Occipital lobe (tissue), 2 donors: ENCODE results near the gene FAIM2. TPM values are rescaled to one million over a fixed set of nuclear protein-coding genes. Genes with fewer than 3 reads are reported as not detected.

ENCODE experiments used
- DNase-seq: peaks from one replicate; lab custom pipeline; 2025; lab: John Stamatoyannopoulos, UW
- total RNA-seq: library from RNA; depleted of rRNA; stranded (reverse); fragments of >200 nt; gene quantifications from one replicate; pipeline ENCODE4 v1.2.3, GENCODE V29; 2014

Gene FAIM2
- total RNA-seq, 1 donor from 2014 or later = 22.3 TPM

DNA sequence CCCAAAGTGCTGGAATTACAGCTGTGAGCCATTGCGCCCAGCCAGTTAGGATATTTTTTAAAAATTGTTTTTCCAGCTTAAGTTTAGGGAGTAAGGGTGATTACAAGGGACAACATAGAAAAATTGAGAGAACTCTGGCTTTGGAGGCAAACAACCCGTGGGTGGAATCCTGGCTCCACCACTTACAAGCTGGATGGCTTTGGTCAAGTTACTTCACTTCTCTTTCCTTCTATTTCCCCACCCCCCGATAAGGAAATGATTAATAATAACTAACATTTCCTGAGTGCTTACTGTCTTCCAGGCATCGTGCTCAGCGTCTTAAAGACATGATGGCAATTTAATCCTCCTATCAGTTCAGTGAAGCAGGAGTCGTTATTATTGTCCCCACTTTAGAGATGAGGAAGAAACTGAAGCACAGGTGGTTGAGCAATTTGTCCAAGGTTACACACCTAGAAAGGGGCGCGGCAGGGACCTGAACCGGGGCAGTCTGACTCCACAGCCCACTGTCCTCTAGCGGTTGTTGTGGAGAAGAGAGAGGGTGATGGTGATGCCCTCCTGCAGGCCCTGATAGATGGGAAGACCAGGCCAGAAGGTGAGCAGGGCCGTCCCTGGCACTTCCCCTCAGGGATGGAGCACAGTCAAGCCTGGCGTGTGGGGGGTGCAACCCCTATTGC, 16.7 kb upstream of the FAIM2 start:
- no peak for DNase-seq

DNA sequence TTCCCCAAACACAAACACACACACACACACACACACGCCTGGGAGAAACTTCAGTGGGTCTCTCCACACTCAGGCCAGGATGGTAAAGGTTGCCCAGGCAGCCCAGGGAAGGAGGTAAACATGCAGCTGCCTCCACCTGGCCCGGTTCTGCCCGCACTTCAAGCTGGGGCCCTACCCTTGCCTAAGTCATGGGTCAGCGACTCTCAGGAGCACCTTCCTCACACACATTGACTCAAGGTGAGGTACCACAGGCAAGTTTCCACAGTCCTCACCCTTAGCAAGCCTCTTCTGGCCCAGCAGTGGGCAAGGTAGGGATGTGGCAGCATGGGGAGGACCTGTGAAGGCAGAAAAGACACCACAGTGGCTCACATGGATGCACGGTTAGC, 14.1 kb upstream of the FAIM2 start:
- DNase-seq = no peak

DNA sequence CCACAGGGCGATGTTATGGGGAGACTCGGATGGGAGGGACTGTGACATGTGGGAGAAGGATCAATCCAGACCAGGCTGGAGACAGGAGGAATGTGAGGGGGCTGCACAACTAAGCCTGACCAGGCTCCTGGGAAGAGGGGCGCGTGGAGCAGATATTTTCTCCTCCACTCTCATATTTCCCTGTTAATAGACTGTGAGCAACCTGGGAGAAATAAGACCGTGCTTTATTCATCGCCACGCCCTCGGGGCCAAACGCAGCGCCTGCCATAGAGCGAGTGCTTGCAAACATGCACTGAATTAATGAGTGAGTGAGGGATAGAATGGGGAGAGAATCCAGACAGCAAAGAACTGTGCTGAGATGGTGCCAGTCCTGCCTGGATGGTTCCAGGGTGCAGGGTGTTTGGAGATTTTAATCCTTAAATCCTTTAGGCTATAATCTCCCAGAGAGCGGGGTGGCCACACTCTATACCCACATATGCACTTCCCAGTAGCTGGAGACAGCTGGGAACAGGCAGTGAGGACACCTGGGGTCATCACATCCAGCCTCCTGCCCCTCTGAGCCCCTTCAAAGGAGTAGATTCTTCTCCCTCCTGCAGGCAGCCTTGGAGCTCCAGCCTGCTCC, 13.6 kb upstream of the FAIM2 start:
- DNase-seq = no peak

DNA sequence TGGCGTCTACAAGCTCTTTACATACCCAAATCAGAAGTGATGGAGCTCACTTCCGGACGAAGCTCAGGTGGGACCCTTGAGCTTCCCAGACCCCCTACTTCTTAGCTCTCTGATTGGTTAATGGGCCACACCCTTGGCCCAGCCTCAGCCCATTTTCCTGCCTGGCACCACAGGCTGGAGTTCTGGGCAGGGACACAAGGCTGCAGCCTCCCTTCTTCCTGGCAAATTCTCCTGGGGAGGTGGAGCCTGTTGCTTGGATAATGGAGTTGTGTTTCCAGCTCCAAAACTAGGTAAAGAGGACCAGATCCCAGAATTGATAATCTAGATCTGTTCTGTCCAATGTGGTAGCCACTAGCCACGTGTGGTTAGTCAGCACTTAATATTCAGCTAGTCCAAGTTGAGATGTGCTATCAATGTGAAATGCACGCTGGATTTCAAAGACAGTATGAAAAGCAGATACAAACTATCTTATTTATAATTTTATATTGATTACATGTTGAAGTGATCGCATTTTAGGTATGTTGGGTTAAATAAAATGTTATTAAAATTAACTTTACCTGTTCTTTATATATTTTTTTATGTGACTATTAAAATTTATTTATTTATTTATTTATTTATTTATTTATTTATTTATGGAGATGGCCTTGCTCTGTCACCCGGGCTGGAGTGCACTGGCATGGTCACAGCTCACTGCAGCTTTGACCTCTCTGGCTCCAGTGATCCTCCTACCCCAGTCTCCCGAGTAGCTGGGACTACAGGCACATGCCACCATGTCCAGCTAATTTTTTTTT, 12.6 kb upstream of the FAIM2 start:
- no peak for DNase-seq

DNA sequence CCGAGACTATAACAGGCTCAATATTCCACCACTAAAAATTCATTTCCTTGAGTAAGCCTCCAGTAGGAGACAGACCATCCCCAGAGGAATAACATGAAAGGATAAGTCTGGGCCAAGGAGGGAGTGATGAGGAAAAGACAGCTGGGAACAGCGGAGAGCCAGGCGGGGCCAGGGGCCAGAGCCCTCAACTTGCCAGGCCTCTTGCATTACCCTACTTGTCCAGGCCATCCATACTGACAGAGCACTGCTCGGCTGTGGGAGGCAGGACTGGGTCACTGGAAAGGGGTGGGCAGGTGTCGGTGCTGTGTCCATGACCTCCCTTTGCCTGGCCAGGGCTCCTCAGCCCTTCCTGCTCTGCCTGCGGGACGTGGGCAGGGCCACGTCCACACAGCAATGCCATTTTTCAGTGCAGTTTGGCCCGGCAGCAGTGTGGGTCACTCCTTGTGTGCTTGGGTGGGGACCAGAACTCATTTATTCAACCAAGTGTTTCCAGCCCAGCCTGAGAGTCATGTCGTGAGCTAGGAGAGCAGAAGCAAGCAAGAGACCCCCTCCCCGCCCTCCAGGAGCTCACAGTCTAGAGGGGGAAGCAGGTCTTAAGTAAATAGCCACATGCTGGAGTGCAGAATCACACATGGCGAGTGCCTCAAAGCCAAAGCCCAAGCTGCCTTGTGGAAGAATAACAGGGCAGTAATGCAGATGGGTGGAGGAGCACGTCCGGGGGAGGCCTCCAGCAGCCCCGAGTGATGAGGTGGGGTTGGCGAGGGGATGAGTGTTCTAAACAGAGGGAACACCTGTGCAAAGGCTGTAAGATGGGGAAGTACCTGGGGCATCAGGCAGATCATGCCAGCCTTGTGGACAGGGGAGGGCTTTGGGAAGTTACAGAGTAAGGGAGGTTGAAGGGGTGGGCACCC, 8.9 kb upstream of the FAIM2 start:
- no peak for DNase-seq

DNA sequence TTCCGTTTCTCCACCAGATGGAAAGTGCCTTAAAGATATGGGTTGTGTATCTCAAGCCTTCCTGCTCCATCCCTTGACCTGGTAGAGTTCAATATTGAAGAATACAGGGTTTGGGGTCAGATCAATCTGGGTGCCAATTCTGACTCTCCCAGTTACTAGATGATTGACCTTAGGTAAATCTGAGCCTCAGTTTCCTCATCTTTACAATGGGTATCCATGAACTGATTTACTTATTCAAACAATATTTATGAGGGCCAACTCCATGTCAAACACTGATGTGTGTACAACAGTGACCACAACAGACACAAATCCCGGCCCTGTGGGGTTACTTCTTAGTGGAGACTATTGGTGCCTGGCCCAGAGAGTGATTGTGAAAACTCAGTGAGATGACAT, 7.5 kb upstream of the FAIM2 start:
- DNase-seq = no peak

DNA sequence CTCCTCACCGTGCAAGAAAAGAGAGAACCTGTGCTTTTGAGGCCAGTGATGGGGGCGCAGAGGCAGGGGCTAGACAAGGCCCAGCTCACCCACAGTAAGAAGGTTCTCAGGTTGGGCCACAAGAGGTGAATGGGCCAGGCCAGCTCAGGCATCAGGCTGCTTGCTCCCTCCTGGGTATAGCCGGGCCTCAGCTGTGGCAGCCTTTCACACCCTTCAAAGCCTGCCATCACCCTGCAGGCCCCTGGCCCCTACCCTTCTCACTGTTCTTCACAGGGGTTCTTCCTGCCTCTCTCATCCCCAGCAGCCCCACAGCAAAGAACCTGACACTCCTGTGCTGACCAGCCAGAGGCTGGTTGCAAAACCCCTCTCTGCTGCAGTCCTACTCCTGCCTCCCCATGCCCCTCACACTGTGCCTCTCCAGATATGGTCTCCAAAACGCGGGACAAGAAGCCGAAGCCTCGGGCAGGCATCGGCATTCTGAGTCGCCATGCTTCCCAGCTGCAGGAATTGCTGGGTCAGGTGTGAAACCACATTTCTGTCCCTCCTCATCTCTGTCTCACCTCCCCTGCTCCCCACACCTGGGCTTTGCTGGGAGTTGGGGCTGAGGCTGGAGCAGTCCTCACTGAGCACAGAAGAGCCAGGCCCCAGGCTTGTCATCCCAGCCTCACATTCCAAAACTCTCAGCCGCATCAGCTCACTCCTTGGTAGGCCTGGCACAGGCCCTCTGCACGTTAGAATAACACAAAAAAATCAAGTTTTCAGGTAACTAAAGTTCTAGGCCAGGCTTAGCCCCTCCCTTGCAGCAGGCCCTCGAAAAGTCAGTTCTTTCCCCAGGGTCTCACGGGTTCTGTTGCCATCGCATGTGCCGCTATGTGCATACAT, 6.9 kb upstream of the FAIM2 start:
- no peak for DNase-seq

DNA sequence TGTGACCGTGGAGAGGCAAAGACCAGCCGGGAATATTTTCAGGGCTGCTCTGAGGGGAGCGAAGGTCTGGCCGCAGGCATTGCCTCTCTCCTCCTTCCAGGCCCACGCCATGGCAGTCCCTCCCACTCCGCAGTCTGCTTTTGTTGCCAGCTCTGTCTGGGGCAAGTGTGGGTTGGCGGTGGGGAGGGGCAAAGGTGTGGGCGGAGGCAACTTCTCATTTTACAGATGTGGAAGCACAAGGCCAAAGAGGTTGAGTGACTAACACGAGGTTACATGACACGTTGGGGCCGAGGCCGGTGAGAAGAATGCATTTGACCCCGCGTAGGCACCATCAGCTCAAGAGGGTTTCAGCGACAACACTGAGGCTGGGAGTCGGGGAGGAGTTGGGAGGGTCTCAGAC, 6.1 kb upstream of the FAIM2 start:
- DNase-seq = no peak

DNA sequence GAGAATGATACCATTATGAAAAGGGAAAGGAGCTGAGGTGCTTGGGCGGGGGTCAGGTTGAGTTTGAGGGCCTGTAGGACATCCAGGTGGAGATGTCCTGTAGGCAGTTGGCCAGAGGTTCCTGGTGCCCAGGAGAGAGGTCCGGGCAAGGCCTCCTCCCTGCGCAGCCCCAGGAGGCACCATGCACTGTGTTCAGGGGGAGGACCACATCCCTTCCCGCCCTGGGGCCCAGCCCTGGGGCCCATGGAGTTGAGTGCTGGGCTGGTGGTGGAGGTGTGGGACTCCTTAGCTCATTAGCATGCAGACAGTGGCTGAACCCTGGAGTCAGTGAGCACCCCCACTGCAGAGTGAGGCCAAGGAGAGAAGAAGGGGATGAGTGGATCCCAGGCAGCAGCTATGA, 5.7 kb upstream of the FAIM2 start:
- DNase-seq = no peak

DNA sequence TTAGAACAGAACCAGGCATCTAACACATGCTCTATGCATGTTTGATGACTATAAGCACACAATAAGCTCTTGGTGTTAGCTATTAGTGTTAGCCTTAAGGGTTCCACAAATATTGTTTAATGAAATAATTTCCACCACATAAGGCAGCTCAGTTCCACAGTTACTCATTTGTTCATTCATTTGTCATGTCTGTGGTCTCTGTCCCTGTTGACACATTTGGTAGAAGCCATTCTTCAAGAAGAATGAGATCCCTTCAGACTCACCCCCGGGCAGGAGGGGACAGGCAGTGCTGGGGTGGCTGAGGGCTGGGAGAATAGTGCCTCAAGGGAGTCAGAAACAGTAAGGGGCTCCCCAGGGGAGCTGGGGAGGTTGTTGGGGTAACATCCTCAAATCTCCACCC, 3.7 kb upstream of the FAIM2 start:
- no peak for DNase-seq

DNA sequence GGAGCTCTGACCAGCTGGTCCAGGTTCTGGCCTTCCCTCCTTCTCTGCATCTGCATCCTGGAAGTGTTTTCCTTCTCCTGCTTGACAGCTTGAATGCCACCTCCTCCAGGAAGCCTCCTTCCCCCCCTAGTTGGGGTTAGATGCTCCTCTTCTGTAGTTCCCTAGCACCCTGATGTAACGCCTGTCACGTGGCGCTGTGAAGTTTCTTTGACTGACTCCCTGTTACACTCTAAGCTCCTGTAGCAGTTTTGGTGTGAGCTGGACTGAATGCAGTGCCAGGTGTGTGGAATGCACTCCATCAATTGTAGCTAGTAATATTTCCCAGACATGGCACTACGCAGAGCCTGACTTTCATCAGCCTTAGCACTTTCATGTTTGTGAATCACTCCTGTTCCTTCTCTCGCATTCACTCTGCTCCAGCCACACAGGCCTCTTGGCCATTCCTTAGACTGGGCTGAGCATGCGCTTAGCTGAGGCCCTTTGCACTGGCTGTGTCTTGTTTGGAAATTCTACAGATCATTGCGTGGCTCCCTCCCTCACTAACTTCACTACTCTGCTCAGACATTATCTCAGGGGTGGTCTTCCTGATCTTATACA, 2.1 kb upstream of the FAIM2 start:
- DNase-seq = no peak

DNA sequence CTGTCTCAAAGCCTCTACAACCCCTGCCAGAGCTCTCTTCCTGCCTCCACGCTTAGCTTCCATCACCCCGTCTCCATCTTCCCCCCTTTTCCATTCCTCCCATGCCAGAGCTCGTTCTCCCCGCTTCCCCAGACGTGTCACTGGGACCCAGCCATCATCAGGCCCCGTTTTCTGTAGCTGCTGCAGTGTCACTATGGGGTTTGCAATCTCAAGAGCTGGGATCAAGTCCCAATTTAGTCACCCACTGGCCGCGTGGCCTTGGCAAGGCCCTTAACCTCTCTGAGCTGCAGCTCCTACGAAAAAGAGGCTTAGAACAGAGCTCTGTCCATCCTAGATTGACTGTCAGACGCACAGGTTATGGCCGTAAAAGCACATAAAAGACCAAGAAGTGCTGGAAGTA, 901 bp upstream of the FAIM2 start:
- DNase-seq = no peak

DNA sequence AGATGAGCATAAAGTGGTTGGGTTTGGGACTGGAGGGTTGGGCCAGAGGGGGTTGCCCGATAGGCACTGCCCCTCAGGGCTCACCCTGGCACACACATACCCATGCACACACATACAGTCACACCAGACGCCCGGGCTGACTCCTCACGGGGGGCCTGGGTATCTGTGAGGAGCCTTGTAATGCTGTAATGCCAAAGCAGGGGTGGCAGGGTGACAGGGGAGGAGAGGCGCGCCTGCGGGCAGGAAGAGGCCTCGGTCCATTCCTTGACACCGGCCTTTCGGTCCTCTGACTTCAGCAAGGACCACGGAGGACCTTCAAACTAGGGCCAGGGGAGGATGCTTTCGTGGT, 375 bp downstream of the FAIM2 start:
- no peak for DNase-seq

DNA sequence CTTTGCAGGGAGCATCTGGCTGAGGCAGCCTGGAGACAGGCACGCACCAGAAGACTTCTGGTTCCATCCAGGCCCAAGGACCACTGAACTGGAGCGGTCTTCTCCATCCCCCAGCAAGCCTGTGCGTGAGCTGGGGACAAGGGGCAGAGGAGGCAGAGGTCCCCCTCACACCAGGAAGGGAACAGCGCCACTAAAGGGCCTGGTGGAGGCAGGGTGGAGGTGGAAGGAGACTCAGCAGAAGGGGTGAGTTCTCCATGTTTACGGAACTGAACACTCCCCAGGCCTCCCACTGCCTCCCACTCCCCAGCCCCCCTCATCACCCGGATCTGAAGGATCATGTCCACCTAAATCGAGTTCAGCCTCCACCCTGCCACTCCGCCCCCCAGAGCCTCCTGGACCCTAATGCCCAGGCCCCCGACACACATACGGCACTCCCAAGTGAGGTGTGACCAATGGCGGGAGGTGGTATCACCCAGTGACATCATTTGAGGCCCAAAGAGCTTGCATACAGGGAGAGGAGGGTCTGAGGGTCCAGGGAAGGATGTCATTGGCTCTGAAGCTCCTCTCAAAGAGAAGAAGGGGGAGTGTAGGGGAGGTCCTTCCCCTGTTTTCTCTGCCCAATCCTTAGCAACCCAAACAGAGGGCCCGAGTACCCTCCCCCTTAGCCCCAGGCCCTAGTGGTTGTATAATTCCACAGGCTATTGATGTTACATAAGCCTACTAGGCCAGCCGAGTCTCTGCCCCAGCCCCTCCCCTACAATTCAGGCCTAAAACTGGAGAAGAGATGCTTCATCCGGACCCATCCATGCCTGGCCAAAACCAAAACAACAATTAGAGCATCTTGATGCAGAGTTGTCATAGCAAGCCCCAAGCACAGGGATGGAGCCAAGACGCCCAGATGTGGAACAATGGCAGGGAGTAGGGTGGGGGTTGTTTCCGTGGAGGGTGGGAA, 1.0 kb downstream of the FAIM2 start:
- DNase-seq = peak; percentile 36

DNA sequence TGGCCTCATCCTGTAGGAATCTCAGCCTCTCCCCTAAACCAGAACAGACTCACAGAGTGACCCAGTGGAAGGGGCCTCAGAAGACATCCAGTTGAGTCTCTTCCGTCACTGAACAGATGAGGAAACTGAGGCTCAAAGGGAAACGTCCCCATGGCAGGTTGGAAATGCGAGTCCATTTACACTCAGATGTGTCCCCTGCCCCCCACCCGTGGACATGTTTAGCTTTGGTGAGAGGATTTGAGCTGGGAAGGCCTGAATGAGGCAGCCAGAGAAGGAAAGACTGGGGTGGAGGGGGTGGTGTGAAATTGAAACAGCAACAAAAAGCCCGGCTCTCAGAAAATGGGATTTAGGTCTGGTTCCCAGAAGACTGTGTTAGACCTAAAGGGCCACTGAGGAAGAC, 1.7 kb downstream of the FAIM2 start:
- no peak for DNase-seq

DNA sequence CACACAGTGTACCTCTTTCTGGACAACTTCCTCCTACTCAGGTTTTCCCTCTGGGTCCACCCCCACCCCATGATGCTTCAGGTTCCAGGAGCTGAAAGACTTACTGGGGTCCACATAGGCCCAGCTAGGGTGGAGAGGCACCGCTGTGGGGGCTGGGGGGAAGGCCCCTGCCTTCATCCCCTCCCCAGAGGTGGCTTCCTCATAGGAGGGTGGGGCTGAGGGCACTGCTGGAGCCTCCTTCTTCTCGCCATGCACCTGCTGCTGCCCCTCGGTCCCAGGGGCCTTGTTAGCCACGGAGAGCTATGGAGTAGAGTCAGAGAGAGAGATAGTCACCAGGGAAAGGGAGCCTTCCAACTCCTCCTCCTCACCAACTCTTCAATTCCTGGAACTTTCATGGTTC, 2.7 kb downstream of the FAIM2 start:
- DNase-seq = no peak

DNA sequence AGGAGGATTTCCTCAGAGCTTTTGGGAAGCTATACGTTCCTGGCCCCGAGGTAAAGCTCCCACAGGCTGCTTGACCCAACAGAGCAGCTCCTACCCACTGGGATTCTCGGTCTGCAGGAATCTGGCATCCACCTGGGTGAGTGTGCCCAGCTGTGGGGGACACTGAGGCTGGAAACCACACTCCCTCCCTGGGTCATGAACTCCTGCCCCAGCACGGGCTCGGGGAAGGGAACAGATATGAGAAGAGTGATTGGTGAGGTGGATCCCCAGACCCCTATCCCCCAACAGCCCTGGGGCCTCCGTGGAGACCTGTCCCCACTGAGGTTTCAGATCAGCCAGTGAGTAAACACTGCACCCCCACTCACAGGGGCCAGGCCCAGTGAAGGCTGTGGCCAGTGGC, 3.3 kb downstream of the FAIM2 start:
- no peak for DNase-seq

DNA sequence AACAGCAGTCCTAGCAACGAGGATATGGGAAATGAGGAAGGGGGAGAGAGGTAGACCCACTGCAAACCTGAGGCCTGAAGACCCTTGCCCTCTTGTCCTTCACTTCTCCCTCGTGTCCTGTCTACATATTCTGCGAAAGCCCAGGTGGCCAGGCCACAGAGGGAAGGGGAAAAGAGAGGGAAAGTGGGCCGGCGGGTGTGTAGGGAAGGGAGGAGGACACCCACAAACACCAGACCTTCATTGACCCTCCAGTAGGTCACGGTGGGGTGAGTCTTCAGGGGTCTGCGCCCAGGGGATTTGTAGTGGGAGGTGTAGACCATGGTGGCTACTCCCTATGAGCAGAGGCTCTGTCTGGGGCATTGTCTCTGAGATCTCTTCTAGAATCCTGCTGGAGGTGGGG, 3.8 kb downstream of the FAIM2 start:
- no peak for DNase-seq

DNA sequence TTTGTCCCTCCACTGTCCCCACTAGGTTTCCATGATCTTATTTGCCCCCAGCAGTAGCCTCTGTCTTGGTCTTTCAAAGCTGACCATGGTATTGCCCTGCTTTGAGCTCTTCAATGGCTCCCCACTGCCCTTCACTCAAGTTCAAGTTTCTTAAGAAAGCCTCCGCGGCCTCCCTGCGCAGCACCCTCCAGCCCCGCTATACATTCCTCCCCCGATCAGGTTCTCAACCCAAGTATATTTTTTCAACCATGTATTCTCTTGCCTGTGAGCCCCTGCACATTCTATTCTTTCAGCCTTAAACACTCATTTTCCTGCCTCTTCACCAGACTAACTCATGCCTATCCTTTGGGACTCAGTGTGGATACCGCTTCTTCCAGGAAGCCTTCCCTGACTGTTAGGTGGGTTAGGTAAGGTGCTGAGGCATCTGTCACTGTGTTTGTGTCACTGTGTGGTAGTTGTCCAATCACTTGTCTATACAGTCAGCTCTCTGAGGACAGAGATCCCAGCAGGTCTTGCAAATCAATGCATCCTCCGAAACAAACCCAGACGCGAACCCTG, 4.3 kb downstream of the FAIM2 start:
- DNase-seq = no peak
